Measurements from ENCODE around the gene SFXN2.
A peak's percentile ranks its signal among the peaks of the same experiment; 100 is the strongest.

Gene SFXN2

GRCh38 chr10:102745157-102745556, 30.7 kb downstream of the SFXN2 start:
- H3K27me3 ChIP-seq (replicated peaks; ENCODE audit: insufficient read depth, low read length), result no peaks in the 10 kb centered on the region
- H3K9me2 ChIP-seq (replicated peaks; ENCODE audit: insufficient read depth, low read length), result no peaks in the 10 kb centered on the region
- TF ChIP-seq, protein P1, sequence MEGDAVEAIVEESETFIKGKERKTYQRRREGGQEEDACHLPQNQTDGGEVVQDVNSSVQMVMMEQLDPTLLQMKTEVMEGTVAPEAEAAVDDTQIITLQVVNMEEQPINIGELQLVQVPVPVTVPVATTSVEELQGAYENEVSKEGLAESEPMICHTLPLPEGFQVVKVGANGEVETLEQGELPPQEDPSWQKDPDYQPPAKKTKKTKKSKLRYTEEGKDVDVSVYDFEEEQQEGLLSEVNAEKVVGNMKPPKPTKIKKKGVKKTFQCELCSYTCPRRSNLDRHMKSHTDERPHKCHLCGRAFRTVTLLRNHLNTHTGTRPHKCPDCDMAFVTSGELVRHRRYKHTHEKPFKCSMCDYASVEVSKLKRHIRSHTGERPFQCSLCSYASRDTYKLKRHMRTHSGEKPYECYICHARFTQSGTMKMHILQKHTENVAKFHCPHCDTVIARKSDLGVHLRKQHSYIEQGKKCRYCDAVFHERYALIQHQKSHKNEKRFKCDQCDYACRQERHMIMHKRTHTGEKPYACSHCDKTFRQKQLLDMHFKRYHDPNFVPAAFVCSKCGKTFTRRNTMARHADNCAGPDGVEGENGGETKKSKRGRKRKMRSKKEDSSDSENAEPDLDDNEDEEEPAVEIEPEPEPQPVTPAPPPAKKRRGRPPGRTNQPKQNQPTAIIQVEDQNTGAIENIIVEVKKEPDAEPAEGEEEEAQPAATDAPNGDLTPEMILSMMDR (IDR thresholded peaks at IDR 0.05; ENCODE audit: low read length), result no peak
- TF ChIP-seq EZH2 (optimal IDR thresholded peaks at IDR 0.05; ENCODE audit: low read depth, low read length) (no peak), EZH2phosphoT487 (IDR thresholded peaks at IDR 0.05; ENCODE audit: low read length) (no peak)

DNA sequence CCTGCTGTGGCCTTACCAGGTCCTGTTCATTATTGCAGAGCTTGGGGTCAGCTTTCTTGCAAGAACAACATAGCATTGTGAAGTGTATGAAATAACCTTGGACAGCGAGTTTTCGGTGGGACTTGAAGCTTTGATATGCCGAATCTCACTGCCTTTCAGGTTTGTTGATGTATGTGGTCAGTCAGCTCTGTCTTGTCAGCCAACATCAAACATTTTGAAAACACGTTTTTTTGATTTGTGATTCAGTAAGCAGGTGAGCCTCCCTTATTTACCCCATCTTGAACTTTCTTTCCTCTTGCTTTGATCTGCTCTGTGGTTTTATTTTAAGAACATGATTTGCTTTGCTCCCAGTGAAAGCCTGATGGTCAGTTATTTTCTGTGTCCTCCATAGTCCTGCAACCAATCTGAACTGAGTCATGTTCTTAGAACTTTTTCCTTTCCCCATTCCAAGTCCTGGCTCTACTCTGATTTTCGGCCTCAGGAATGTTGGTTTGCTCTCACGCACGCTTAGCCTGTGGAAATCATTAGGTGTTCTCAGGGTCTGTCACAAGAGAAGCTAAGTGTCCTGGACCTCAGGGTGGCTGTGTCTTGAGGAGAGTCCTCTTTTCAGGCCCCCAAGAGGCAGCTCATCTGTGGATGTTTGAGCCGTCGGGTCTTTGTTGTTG, 38.0 kb downstream of the SFXN2 start:
- H3K4me1 ChIP-seq (ENCODE audit: low read length), result peaks cover 25% of the 10 kb centered on the region
- H3K9me3 ChIP-seq (replicated peaks; ENCODE audit: insufficient read depth, low read length), result no peaks in the 10 kb centered on the region
- no peak overlapping the region for H3K4me3 ChIP-seq (ENCODE audit: low read length)
- H3F3A ChIP-seq (ENCODE audit: insufficient read depth, low read length), result no peaks in the 10 kb centered on the region
- no peaks in the 10 kb centered on the region for H3K27me3 ChIP-seq (replicated peaks; ENCODE audit: insufficient read depth, low read length)
- no peak overlapping the region for H2AFZ ChIP-seq (ENCODE audit: low read length)
- H3K36me3 ChIP-seq (replicated peaks; ENCODE audit: insufficient read depth, low read length), result no peaks in the 10 kb centered on the region
- TF ChIP-seq EZH2phosphoT487 (IDR thresholded peaks at IDR 0.05; ENCODE audit: low read length) (no peak), EZH2 (optimal IDR thresholded peaks at IDR 0.05; ENCODE audit: low read depth, low read length) (no peak)
- TF ChIP-seq, protein P1 (IDR thresholded peaks at IDR 0.05; ENCODE audit: low read length), result no peak
- H3K9ac ChIP-seq (ENCODE audit: low read length), result no peak overlapping the region
- no peaks in the 10 kb centered on the region for H3K9me2 ChIP-seq (replicated peaks; ENCODE audit: insufficient read depth, low read length)
- H3K27ac ChIP-seq (ENCODE audit: low read length), result no peak overlapping the region
- no peak for DNase-seq
- H4K20me1 ChIP-seq (ENCODE audit: insufficient read depth, low read length), result no peaks in the 10 kb centered on the region
- H3K79me2 ChIP-seq (ENCODE audit: low read length), result peaks cover 73% of the 10 kb centered on the region
- H3K4me2 ChIP-seq (ENCODE audit: low read depth, low read length), result no peak overlapping the region

More at GRCh38 chr10:102745157-102745556, 30.7 kb downstream of the SFXN2 start:
- Histone ChIP-seq H4K20me1 (ENCODE audit: insufficient read depth, low read length) (no peaks in the 10 kb centered on the region), H3K9ac (ENCODE audit: low read length) (peak overlapping the region; percentile 87; the same call in 1 of the 2 replicates), H3F3A (ENCODE audit: insufficient read depth, low read length) (no peaks in the 10 kb centered on the region), H3K36me3 (replicated peaks; ENCODE audit: insufficient read depth, low read length) (no peaks in the 10 kb centered on the region), H3K4me2 (ENCODE audit: low read depth, low read length) (peak overlapping the region; percentile 93), H3K4me3 (ENCODE audit: low read length) (peak overlapping the region; percentile 95), H3K27ac (ENCODE audit: low read length) (no peak overlapping the region), H3K4me1 (ENCODE audit: low read length) (peaks cover 8% of the 10 kb centered on the region; the same call in 1 of the 2 replicates), H3K79me2 (ENCODE audit: low read length) (peaks cover 51% of the 10 kb centered on the region), H2AFZ (ENCODE audit: low read length) (no peak overlapping the region), H3K9me3 (replicated peaks; ENCODE audit: insufficient read depth, low read length) (no peaks in the 10 kb centered on the region)
- no peak for DNase-seq

- Histone ChIP-seq H3K9ac (ENCODE audit: low read length) (peak overlapping the region; percentile 4; the same call in 1 of the 2 replicates), H3K27ac (ENCODE audit: low read length) (no peak overlapping the region), H4K20me1 (ENCODE audit: insufficient read depth, low read length) (no peaks in the 10 kb centered on the region)
Observed at GRCh38 chr10:102752934-102753664, 38.7 kb downstream of the SFXN2 start.

More at GRCh38 chr10:102752934-102753664, 38.7 kb downstream of the SFXN2 start:
- TF ChIP-seq, protein P1 (IDR thresholded peaks at IDR 0.05; ENCODE audit: low read length), result peak; percentile 83
- no peak for TF ChIP-seq EZH2phosphoT487 (IDR thresholded peaks at IDR 0.05; ENCODE audit: low read length)
- Histone ChIP-seq H3K79me2 (ENCODE audit: low read length) (peaks cover 72% of the 10 kb centered on the region), H3K36me3 (replicated peaks; ENCODE audit: insufficient read depth, low read length) (no peaks in the 10 kb centered on the region), H3K27me3 (replicated peaks; ENCODE audit: insufficient read depth, low read length) (no peaks in the 10 kb centered on the region), H3K4me3 (ENCODE audit: low read length) (no peak overlapping the region), H3K9me2 (replicated peaks; ENCODE audit: insufficient read depth, low read length) (no peaks in the 10 kb centered on the region), H2AFZ (ENCODE audit: low read length) (no peak overlapping the region), H3K4me1 (ENCODE audit: low read length) (peaks cover 26% of the 10 kb centered on the region), H3K4me2 (ENCODE audit: low read depth, low read length) (peak overlapping the region; percentile 15; the same call in 1 of the 2 replicates), H3F3A (ENCODE audit: insufficient read depth, low read length) (no peaks in the 10 kb centered on the region), H3K9me3 (replicated peaks; ENCODE audit: insufficient read depth, low read length) (no peaks in the 10 kb centered on the region)
- peak; percentile 76 for DNase-seq
